Retinal pigment epithelial cell (primary cell): ENCODE measurements around the gene LARP4B.

Source experiments
- DNase-seq: peaks from one replicate; pipeline ENCODE4 v3.0.0-alpha.2; 2010; ENCODE audit warnings: low read depth
- H3K4me3 ChIP-seq: 2 replicates; pipeline ENCODE4 v1.5.1; 2011; ENCODE audit warnings: mild to moderate bottlenecking, low read length, control low read depth, moderate library complexity
- TF ChIP-seq, protein P1 (sequence below): conservative IDR thresholded peaks from 2 replicates; pipeline ENCODE4 v1.5.1; 2011; ENCODE audit warnings: low read depth, low read length, control low read depth, inconsistent platforms

LARP4B gene

GRCh38 chr10:966466-967235 is 35.1 kb upstream of the LARP4B start:
- no peak for DNase-seq
- H3K4me3 ChIP-seq = no peak overlapping the region
- TF ChIP-seq, protein P1, sequence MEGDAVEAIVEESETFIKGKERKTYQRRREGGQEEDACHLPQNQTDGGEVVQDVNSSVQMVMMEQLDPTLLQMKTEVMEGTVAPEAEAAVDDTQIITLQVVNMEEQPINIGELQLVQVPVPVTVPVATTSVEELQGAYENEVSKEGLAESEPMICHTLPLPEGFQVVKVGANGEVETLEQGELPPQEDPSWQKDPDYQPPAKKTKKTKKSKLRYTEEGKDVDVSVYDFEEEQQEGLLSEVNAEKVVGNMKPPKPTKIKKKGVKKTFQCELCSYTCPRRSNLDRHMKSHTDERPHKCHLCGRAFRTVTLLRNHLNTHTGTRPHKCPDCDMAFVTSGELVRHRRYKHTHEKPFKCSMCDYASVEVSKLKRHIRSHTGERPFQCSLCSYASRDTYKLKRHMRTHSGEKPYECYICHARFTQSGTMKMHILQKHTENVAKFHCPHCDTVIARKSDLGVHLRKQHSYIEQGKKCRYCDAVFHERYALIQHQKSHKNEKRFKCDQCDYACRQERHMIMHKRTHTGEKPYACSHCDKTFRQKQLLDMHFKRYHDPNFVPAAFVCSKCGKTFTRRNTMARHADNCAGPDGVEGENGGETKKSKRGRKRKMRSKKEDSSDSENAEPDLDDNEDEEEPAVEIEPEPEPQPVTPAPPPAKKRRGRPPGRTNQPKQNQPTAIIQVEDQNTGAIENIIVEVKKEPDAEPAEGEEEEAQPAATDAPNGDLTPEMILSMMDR = no peak

GRCh38 chr10:964988-965417 is 33.5 kb upstream of the LARP4B start:
- H3K4me3 ChIP-seq = no peak overlapping the region
- DNase-seq = no peak
- TF ChIP-seq, protein P1 = no peak

- TF ChIP-seq, protein P1 = no peak
- no peak for DNase-seq
- no peak overlapping the region for H3K4me3 ChIP-seq
Measured at GRCh38 chr10:964321-964987, 32.9 kb upstream of the LARP4B start.

DNA sequence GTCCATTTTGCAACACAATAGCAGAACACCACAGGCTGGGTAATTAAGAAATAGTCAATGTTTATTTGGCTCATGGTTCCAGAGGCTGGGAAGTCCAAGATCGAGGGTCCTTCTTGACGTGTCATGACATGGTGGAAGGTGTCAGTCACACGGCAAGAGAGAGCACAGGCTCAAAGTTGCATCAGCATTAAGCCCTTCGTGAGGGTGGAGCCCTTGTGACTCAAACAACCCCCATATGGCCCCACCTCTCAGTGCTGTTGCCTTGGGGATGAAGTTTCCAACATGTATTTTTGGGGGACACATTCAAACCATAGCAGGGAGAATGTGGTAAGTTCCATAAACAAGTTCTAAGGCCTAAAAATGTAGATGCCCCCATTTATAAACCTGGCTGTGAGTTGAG is 32.1 kb upstream of the LARP4B start:
- DNase-seq = no peak
- TF ChIP-seq, protein P1 = no peak
- no peak overlapping the region for H3K4me3 ChIP-seq

DNA sequence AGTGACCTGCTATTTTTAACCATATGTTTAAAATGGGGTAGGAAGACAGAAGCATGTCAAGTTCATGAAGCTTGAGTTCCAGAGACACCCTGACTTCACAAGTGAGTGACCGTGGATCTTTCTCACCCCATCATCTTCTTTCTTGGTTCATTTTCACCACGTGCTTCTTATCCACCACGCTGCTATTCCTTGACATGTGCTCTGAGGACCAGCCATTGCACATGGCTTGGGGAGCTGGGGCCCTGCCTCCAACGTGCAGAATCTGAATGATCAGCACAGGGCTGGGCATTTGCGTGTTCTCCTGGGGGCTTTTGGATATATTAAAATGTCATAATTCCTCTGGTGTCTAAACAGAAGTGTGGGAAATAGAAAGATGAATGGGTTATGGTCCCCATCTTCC is 31.7 kb upstream of the LARP4B start:
- no peak for DNase-seq
- no peak overlapping the region for H3K4me3 ChIP-seq
- TF ChIP-seq, protein P1 = no peak

- H3K4me3 ChIP-seq = no peak overlapping the region
- TF ChIP-seq, protein P1 = no peak
- no peak for DNase-seq
Measured at GRCh38 chr10:962342-962741, 30.8 kb upstream of the LARP4B start.

- H3K4me3 ChIP-seq = no peak overlapping the region
- DNase-seq = no peak
- TF ChIP-seq, protein P1 = no peak
Measured at GRCh38 chr10:958856-959255, 27.4 kb upstream of the LARP4B start.
